SW 1271 (cell line): ENCODE results near the gene ABHD14A.

Experiments used
- DNase-seq, 2 experiments: peaks; one replicate each; lab custom pipeline; 2025; lab: John Stamatoyannopoulos, UW

ABHD14A gene

DNA sequence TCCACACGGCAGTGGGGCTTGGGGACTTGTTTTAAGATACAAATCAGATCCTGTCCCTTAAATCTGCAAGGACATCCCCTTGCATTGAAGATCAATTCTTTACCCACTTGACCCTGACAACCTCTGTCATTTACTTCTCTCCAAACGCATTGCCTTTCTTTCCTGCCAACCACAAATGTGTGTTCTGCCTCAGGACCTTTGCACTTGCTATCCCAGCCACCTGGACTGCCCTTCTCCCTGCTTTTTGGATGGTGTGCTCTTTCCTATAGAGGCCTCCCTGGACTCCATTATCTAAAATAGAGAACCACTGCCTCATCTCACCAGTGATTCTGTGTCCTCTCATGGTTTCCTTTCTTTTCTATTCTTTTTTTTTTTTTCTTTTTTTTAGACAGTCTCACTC, 22.3 kb downstream of the ABHD14A start:
- DNase-seq, result no peak

DNA sequence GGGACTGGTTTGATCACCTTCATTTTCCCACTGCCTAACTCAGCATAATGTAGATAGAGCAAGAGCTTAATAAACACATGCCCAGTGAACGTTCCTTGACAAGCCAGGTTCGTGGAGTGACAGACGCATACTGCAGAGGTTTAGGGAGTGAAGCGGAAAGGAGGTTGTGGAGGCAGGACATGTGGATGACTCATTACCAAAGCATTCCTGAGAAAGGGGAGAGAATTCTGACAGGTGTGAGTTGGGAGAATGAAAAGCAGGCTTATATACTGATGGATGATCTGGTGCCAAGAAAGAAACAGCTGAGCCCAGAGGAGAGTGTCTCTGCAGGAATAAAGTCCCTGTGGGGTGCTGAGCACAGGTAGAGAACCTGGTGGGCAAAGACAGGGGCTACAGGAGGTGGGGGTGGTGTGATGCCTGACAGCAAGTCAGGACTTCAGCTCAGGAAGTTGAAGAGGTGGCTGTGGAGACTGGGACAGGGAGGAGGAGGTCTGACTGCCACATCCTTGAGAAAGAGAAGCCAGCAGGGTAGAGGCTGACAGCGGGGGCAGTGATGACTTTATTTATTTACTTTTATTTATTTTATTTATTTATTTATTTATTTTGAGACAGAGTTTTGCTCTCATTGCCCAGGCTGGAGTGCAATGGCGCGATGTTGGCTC, 23.2 kb downstream of the ABHD14A start:
- DNase-seq, result peak in 1 of 2 experiments; percentile 13

DNA sequence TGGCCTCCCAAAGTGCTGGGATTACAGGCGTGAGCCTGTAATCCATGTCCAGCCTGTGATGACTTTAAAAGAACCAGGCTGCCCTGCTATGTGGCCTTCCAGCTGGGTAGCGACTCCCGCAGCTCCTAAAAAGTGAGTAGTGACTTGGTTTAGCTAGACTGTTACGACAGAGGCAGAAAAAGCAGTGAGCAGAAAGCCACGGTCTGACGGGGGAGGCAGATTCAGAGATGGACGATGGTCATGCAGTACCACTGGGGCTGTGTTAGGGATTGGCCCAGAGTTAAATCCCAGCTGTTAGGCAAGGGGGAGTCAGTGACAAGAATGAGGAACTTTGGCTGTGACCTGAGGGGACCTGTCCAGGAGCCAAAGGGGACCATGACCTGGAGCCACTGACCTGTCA, 23.9 kb downstream of the ABHD14A start:
- DNase-seq, result no peak

DNA sequence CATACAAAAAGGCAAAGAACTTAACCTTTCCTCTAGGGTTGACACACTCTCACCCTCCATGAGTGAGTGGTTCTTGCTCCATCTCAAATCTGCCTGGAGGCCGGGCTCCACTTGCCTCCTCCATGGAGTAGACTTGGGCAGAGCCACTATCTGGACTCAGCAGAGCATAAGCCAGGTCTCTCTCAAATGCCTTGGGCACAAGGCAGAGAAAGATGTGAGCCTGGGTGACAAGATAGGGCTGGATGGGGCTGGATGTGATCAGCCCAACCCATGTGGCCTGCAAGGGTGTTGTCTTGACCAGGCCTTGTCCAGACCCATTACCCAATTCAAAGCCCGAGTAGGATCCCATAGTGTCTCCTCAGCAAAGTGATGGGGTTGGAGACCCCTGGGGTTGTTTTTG, 25.0 kb downstream of the ABHD14A start:
- DNase-seq, result no peak

DNA sequence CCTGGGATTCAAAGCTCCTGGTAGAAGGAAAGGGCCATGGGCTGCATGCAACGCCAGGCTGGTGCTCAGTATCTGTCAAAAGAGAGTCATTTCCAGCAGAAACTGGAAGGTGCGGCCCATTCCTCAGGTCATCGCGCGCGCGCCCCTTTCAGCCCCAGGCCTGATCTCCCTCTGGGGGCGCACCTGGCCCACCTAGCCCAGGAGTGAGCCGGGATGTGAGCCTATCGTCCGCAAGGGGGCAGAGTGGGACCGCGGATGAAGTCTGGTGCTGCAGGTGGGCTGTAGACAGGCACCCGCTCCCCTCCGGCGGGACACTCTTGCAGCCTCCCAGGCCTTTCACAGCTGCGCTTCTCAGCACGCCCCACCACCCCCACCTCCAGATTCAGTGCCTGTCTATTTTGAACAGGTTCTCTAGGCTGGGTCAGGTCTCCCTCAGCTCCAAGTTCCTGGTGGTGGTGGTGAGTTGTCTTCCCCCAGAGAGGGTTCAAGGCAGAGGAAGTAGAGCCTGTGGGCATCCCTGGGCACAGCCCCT, 26.6 kb downstream of the ABHD14A start:
- DNase-seq, result peak; percentile 4 to 47

DNA sequence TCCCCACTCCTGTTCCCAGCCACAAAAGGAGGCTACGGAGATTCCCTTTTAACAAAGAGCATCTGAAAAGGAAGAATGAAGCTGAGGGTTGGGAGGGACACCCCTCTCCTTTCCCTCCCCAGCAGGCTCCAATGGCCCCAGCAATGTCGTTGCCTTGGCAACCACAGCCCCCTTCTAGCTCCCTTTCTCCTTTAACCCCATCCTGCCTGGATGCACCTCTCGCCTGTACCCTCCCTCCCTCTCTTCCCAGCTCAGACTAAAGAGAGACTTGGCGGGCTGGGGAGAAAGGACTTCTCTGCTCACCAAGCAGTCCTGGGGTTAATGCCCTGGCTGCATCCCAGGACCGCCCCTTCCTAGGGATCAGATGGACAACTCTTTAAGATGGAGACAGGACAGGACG, 27.9 kb downstream of the ABHD14A start:
- no peak for DNase-seq

DNA sequence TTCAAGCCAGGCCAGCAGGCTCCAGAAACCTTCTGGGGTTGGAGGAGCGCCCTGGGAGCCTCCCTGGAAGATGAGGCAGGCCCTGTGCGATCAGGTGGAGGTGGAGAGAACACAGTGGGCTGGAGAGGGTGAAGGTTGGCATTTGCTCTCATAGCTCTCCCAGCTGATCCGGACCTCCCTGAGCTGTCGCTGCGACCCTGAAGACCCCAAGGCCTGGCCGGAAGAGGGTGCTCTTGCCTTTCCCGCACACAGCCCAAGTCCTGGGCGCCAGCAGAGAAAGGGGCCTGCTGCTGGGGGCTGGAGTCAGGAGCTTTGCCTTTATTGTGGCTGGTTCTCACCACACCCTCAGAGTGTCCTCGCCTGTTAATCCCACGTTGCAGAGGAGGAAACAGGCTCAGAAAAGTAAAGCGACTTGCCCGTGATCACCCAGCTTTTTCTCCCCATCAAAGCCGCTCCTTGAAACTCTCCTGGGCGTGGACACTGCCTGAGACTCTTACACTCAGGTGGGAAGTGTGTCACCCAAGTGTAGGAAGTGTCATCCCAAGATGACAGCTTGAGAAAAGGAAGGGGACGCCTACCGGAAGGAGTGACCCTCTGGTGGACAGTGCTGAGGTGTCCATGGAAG, 29.4 kb downstream of the ABHD14A start:
- DNase-seq, result no peak

DNA sequence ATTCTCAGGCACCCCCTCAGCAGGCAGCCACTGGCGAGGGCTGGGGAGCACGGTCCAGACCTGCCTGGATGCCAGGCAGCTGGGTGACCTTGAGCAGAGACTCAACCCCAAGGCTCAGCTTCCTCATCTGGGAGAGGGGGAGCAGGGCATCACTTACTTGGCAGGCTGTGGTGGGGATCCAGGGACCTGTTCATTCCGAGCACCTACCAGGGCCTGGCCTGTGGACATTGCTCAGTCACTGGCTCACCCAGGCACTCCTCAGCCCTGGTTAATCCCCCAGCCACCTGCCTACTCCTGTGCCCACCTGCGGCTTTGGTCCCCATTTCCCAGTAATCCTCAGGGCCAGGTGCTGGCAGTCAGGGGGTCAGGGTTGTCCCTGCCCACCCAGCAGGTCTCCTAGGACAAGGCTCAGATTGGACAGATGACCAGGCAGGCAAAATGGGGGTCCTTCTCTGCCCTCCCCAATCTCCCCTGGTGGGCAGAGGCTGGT, 30.1 kb downstream of the ABHD14A start:
- DNase-seq, result no peak

DNA sequence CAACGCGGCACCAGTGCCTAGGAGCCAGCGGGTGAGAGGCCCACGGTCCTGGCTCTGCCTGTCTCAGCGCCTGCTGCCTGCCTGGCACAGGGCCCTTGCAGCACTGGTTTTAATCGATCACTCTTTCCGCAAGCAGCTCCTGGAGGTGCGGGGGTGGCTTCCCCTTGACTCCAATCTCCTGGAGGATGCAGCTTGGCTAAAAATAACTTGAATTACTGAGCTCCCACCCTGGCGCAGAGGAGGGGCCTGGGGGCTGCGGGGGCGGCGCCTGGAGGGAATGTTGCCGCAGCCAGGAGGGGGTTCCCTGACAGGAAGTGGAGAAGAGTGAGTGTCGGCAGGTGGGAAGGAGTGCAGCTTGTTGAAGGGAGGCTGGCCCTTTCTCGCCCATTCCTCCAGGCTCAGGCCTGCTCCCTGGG, 30.7 kb downstream of the ABHD14A start:
- DNase-seq, result no peak

DNA sequence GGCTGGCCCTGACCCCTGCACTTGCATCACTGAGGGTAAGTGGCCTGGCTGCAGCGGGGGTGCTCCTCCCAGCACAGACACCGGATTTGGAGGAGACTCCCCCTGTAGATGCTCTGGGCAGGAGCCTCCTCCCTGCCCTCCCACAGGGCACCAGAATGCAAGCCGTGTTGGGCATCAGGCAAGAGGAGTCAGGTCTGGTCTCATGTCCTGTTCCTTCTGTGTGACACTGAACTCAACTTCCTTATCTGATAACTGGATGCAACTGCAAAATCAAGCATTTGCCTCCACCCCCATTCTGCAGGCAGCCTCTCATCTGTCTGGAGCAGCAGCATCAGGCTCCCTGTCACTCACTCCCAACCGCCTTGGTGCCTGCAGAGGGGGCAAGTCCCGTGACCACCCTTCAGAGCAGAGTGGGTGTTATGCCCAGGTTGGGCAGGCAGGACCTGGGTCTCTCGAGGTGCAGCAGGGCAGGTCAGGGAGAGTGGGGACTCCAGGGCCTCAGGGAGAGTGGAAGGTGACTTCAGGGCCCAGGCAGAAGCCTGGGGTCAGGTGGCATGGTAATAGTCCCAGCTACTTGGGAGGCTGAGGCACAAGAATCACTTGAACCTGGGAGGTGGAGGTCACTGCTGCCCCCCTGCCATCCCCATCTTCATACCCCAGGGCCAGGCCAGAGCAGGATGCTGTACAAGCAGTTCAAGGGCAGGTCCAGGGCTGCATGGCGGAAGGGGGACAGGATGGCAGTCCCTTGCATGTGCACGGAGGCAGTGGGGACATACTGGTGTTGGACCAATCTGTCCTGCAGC, 31.4 kb downstream of the ABHD14A start:
- DNase-seq, result no peak

DNA sequence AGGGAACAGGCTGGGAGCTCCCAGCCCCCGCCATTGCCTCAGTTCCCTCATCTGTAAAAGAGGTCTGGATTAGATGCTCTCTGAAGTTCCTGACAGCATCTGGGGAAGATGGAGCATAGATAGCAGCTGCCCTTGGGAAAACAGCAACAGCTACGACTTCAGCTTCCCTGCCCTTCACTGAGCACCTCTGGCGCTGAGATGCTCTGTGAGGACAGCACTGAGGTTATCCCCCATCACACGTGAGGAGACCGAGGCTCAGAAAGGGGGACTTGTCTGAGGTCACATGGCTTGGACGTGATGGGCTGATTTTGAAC, 31.9 kb downstream of the ABHD14A start:
- DNase-seq, result no peak

DNA sequence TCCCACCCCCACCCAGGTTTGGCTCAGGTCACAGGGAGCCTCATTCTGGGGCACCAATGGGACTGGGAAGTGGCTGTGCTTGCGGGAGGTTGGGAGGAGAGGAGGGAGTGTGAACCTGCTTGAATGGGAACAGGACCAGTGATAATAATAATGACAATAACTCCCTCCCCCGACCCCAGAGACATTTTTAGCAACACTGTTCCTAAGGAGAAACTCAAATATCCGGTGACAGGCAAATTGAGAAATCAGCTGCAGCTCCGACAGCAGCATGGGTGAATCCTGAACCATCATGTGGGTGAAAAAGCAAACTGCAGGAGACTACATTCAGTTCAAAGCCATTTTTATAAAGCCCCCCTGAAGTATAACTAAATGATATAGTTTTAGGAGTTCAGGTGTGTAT, 32.4 kb downstream of the ABHD14A start:
- no peak for DNase-seq

DNA sequence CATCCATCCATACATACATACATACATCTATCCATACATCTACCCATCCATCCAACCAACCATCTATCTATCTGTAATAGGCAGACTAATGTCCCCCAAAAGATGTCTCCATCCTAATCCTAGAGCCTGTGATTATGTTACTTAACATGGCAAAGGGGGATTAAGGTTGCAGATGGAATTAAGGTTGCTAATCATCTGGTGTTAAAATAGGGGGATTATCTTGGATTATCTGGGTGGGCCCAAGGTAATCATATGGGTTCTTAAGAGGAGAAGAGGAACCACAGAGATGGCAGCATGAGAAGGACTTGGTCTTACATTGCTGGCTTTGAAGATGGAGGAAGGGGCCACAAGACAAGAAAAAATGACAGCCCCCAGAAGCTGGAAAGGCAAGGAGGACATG, 35.6 kb downstream of the ABHD14A start:
- DNase-seq, result no peak

DNA sequence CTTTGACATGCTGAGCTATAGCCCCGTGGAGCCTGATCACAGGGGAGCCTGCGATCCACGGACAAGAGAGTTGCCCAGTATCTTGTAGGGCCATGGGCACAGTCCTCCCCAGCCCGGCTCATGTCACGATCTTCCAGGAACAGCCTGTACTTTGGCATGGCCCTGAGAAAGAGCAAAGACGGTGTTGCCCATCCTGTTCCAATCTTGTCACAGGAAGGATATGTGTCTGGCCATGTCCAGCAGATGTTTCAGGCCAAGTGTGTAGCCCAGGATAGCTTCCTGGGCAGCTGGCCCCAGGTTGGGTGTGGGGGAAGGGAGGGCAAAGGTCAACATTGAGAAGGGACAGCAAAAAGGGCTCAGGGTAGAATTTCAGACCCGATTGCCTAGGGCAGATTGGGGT, 37.8 kb downstream of the ABHD14A start:
- DNase-seq, result no peak

DNA sequence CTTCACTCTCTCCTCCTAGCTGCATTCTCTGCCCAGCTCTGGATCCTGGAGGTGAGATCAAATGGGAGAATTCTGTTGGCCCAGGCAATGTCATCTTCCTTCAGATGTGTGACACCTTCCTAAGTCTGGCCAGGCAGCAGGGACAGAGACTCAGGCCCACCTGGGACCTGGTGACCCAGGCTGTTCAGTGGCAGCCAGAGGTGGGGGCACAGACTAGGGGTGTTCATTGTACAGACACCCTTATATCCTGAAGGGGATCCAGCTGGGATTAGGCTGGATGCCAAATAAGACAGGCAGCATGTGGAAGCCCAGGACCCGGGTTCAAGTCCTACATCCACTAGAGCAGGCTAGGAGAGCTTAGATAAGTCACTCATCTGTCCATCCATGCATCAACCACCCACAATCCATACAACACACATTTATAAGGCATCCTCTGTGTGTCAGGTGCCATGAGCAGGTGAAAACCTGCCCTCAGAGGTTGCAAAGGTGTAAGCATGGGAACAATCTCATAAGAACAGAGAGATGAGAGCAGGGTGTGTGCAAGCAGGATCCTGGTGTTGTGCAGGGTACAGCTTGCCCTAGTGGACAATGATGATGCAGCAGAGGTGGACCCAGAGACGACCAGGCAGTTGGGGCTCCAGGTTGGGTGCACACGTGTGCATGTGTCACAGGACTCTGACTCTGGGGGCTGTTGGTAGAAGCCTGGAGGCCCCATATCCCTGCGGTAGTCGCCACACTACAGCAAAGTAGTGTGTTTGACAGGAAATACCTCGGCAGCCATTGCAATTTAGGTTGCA, 39.1 kb downstream of the ABHD14A start:
- DNase-seq, result no peak

DNA sequence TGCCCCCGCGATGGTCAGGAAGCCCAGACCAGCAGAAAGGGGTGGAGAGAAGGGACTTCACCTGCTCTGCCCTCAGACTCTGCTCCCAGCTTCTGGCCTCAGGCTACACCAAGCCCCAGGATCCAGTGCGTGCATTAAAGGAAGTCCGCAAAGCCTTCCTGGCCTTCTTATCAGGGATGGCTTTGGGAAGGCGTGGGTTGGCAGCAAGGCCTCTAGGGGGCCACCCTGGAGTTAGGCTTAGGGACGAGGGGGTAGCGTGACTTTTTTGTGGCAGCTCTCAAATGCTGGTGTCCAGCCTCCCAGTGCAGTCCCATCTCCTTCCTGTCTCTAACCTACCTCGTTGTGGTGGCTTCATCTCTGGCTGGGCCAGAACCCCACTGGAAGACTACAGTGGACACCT, 39.7 kb downstream of the ABHD14A start:
- no peak for DNase-seq

DNA sequence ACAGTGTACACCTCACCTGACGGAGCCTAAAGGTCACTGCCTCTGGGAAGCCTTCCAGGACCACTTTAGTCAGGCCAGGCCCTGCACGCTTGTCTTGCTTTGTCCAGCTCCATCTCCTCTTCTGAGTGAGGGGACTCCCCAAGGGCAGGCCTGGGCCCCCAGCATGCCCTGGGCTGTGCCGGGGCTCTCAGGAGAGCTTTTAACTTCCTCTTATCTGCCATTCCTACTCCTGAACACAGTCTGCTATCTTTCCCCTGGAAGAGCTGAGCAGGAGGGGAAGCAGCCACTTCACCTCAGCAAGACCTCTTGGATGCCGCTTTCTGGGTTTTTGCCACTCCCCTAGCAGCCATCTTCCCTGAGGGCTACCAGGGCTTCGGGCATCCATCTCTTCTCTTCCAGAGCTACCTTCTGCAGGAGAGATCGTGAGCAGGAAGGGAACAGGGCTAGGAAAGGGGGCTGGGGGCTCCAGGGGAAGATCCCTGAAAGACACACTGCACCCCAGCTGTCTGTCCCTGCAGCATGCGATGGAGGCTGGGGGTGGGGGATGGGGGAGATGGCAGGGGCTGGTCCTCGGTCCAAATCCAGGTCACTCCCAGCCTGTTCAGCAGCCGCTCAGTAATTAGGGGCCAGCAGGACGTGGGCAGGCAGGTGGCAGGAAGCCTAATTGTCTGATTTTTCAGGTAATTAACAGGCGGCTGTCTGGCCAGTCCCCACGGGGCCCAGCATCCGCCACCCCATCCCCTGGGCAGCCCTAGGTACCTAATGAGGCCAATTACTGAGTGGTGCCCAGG, 40.8 kb downstream of the ABHD14A start:
- no peak for DNase-seq

DNA sequence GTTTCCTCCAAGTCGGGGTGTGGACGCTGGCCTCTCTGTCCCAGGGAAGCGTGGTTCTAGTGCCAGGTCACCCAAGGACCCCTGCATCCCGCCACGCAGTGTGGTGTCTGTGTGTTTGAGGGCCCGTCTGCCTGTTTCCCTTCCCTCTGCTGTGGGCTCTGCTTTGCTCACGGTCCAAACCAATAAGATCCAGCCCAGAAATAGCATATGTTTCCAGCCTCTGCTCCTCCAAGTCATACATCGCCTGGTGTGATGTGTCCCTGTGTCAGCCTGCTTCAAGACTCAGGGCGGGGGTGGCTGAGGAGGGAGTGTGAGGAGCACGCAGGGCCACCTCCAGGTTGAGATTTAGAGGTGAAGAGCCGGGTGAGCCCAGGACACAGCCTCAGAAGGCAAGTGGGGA, 42.7 kb downstream of the ABHD14A start:
- DNase-seq, result no peak

DNA sequence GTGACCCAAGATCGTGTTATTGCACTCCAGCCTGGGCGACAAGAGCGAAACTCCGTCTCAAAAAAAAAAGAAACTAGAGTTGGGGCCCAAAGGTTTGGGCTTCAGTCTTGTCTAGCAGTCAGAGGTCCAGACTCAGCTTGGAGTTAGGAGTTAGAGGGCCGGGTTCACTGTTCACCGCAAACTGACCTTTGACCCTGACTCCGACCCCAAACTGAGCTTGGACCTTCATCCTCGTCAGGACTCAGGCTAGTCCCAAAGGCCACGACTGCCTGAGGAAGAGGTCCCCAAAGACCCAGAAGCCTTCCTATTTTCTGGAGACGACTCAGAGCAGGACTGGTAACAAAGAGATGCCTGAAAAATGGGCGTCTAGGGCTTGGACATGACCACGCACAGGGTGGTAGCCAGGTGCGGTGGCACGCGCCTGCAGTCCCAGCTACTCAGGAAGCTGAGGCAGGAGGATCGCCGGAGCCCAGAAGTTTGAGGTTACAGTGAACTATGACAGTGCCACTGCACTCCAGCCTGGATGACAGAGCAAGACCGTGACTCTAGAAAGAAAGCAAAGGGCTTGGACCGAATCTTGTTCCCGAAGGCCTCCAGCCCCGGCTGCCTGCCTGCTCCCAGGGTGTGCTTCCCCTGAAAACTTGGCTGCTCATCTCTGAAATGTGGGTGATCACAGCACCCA, 43.6 kb downstream of the ABHD14A start:
- no peak for DNase-seq

DNA sequence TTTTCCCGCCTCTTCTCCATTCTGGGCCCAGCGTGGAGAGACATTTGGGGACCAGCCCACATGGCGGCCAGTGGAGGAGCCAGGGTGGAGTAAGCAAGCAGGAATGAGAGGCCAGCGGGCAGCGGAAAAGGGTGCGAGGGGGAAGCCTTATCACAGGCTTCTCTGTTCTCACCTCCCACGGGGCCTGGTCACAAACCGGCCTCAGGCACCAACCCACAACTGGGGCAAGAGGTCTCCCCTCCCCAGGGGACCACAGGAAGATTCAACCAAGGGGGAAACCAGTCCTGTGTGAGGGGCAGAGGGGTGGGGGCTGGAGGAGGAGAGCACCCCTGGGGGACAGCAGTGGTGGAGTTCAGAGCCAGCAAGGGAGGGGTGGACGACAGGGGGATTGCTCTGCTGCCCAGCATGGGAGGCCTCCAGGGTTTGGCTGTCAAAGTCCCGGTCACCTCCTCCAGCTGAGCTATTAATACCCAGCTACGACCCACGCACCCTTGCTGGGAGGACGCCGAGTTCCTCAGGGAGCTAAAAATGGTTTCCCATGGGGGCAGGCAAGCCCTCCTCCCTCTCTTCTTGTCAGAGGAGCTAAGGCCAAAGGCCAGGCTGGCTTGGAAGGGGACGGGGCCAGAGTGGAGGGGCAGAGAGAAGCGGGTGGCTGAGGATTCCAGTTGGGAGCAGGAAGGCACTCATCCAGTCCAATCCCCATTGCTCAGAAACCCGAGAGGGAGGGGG, 44.7 kb downstream of the ABHD14A start:
- no peak for DNase-seq
